NAMALWA (cell line): Measurements from ENCODE around the gene FBXL13.
"Not testable (repeated sequence)": the region's sequence is repeated elsewhere in the genome, so short reads cannot be mapped to it uniquely, and the experiment has no call there.

Experiments
- DNase-seq: peaks from one replicate; pipeline ENCODE4 v3.0.0-alpha.2; 2015; ENCODE audit warnings: low spot score

Gene FBXL13

DNA sequence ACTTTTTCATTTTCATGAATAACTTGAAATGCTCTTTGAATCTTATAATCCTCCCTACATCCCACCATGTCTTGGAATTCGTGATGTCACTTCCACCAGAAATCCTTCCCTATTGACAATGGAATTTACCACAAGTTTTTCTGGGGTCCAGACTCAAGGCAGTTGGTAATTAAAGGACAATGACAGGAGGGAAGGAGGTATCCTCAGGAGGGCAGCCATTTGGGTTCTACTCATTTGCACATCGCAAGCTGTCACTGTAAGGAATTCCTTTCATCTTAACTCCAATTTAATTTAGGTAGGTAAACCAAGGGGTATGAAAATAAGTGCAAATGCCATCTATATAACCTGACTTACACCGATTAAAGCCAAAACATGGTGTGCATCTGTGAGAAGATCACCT is 139.9 kb downstream of the FBXL13 start:
- no peak for DNase-seq

DNA sequence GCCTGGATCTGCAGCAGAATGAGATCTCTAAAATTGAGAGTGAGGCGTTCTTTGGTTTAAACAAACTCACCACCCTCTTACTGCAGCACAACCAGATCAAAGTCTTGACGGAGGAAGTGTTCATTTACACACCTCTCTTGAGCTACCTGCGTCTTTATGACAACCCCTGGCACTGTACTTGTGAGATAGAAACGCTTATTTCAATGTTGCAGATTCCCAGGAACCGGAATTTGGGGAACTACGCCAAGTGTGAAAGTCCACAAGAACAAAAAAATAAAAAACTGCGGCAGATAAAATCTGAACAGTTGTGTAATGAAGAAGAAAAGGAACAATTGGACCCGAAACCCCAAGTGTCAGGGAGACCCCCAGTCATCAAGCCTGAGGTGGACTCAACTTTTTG is 140.4 kb downstream of the FBXL13 start:
- no peak for DNase-seq

- no peak for DNase-seq
Observed at GRCh38 chr7:102933763-102934162, 140.8 kb downstream of the FBXL13 start.

DNA sequence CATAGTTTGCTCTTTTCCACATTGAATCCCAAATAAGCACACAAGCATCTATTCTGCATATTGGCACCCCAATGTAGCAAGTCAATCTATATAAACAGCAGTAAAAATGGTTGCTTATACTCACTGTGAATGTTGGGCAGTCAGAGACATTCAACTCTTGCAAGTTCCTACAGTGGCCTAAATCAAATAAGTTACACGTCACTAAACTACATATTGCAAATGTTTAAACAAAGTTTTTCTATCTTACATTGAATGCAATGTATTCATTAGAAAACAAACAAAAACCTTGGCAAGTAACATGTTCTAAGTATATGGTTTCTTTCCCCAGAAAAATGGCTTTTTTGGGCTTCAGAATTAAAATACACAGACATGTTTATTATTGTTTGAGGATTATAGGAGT is 142.8 kb downstream of the FBXL13 start:
- DNase-seq, result no peak

- DNase-seq, result no peak
Observed at GRCh38 chr7:102927312-102927933, 147.2 kb downstream of the FBXL13 start.

GRCh38 chr7:102926783-102927140 is 147.8 kb downstream of the FBXL13 start:
- DNase-seq, result no peak

DNA sequence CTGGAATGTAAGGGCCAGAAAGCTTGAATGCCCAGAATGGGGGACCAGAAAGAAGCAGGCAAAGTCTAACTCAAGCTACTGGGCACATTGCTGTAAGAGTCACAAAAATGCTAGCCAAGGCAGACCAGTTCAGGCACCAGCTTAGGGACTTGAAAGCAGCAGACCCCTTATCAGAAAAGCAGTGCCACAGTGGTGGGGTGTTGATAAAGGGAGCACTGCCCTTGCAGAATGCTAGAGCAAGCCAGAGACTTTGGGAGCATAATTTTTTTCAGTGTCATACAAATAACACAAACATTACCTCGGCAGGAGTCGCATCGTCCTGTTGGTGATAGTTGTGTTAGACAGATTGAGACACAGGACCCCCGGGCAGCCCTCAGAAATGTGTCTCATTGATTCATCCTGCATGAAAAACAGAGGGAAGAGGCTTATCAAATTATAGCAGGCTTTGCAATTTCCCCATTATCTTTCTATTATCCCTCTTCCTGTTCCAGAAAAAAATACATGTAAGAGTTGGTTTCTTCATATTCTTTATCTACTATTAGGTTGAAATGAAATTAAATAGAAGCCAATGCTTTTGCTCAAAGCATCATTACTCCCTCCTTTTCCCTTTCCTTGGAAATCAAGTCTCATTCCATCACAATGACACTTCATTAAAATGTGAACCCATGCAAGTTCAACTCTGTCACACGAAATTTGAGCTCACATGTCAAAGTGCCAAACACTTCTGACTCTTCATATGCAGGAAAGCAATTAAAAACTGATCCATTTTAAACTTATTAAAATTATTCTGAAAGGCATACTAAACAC is 148.4 kb downstream of the FBXL13 start:
- DNase-seq, result no peak

DNA sequence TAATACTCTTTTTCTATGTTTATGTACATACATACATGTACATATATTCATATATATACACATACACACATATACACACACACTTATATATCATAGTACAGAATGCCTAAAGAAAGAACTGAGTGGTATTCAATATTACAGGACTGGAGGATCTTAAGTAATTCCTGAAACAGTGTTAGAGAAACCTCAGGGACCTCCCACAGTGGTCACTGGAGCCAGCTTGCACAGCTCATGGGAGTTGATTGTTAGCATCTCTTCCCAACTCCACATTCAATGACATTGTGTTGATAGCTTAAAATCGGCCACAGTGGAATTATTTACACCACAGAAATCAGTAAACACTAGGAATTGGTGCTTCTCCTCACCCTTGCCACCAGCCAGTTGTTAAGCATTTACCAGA is 155.8 kb downstream of the FBXL13 start:
- DNase-seq, result no peak

DNA sequence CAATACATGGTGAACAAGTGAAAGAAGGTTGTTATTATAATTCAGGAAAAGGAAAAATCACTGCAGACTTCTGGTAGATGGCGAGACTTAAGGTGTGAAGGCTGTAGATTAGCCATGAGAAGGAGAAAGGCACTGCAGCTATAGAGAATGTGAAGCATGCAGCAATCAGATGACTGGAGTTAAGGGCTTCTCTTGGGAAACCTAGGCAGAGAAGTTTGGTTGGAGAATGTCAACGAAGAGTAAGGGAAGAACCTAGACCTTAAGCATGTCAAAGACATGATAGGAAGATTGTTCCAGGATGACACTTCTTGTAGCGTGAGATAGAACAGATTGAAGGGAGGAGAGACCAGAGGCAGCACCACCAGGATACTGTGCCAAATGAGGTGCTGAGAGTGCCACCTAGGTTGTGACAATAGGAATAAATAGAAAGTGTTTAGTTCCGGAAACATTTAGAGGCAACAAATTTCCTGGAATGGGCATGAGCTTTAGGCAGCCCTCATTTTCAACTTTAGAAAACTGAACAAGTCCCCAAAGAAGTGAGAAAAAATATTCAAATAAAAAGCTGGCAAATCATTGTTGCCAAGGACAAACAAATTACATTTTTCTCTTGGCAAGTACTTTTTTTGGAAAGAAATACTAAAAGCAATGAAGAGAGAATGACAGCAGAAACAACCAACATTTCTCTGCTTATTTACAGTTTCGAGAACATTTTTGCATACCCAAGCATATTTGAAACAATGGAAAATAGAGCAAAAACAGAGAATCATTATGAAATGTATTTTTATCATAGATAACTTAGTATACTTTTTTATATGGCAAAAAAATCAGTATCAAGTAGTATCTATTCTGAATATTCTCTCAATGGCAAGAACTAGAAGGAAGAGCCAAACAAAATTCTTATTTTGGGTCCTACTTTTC is 156.9 kb downstream of the FBXL13 start:
- DNase-seq, result no peak

DNA sequence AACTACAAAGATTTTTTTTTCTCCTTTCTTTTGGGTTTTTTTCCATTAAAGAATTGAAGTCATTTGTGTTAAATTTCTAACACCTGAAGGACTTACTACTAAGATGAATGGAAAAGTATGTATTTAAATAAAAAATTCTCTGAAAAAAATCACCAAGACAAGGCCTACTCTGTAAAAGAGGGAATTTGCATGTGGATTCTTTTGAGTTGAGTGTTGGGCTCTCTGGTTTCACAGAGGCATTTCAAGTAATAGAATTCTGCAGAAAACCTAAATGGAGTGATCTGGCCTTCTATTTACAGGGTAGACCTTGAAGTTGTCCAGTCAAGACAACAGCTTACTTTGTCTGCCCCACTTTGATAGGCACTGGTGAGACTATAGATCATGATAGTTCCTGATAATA is 157.7 kb downstream of the FBXL13 start:
- no peak for DNase-seq

DNA sequence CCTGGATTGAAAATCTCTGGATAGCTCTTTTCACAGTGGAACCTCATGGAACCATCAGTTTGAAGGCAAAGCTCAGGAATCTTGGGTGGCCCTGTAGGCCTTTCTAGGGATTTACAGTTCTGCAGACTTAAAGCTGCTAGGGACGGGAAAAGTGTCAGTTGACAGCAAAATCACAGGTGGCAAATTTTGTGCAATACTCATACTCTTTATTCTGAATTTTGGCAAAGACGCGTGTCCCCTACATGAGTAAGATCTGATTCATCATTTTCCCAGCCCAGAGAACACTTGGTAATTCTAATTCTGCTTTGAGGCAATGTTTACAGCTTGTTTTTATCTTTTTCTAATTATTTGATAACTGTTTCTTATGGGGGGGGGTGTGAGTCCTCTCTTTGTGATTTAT is 158.2 kb downstream of the FBXL13 start:
- DNase-seq, result no peak

GRCh38 chr7:102914585-102914984 is 160.0 kb downstream of the FBXL13 start:
- DNase-seq, result no peak

GRCh38 chr7:102913826-102914225 is 160.8 kb downstream of the FBXL13 start:
- DNase-seq, result no peak

GRCh38 chr7:102912742-102913141 is 161.9 kb downstream of the FBXL13 start, which contains the start of gene LRRC17:
Gene LRRC17 (plus strand): TSS chr7:102913000. CDS start chr7:102933914, 20,914 bp downstream.
- DNase-seq, result no peak

- no peak for DNase-seq
Observed at GRCh38 chr7:102908676-102909075, 165.9 kb downstream of the FBXL13 start.

DNA sequence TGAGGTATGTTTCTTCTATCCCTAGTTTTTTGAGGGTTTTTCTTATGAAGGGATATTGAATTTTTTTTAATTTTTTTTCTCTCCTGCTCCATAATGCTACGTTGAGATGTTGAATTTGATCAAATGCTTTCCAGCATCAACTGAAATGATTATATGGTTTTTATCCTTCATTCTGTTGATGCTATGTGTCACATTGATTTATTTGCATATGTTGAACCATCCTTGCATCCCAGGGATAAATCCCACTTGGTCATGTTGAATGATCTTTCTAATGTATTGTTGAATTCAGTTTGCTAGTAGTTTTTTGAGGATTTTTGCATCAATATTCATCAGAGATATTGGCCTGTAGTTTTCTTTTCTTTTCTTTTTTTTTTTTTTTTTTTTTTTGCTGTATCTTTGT is 171.0 kb downstream of the FBXL13 start:
- DNase-seq, result not testable (repeated sequence)

DNA sequence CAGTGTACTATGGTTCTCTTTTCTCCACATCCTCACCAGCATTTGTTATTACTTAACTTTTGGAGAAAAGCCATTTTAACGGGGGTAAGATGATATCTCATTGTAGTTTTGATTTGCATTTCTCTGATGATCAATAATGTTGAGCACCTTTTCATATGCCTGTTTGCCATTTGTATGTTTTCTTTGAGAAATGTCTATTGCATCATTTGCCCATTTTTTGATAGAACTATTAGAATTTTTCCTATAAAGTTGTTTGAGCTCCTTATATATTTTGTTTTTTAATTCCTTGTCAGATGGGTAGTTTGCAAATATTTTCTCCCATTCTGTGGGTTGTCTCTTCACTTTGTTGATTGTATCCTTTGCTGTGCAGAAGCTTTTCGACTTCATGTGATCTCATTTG is 172.5 kb downstream of the FBXL13 start:
- DNase-seq, result not testable (repeated sequence)

DNA sequence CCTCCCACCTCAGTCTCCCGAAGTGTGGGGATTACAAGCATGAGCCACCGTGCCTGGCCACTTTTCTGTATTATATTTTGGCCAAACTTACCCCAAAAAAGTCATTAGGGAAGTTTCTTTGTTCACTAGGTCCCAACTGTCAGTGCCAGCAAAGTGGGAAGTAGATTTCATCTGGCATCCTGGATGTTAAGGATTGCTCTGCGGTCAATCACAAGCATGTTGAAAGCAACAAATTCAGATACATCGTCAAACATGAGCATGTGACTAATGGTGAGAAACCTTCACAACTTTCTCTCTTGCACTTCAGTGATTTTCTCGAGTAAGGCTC is 176.1 kb downstream of the FBXL13 start:
- no peak for DNase-seq

DNA sequence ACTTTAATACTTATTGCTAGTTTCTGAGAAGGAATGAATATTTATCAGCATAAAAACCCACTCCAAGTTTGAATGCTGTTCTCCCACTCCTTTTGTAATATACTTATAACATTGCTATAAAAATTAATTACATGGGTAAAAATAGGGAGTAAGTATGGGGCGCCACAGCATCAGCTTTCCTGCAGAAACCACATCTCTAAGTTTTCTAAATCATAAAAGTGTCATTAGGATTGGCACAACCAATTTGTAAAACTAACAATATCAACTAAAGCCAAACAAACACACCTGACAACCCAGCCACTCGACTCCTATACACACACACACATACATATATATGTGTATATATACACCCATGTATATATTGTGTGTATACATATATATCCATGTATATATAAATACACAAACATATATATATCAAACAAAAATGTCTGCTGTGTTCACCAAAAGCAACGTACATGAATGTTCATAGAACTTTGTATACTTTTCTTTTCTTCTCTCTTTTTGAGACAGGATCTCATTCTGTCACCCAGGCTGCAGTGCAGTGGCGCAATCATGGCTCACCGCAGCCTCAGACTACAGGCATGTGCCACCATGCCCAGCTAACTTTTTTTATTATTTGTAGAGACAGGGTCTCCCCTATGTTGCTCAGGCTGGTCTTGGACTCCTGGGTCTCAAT is 176.6 kb downstream of the FBXL13 start:
- no peak for DNase-seq

DNA sequence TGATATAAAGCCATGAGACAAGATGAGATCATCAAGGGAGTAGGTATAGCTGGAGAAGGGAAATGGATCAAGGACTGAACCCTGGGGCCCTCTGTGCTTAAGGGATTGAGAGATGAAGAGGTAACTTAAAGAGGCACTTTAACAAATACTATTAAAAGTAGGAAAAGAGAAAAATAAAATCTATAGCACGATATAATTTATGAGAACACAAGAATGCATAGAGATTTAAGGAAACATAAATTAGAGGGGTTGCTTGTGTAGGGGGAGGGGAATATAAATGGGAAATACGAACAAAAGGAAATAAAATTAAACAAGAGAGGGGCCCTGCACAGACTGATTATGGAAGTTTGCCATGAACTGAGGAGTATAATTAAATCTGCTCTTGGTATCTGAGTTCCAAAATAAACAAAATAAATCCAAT is 177.4 kb downstream of the FBXL13 start:
- no peak for DNase-seq

DNA sequence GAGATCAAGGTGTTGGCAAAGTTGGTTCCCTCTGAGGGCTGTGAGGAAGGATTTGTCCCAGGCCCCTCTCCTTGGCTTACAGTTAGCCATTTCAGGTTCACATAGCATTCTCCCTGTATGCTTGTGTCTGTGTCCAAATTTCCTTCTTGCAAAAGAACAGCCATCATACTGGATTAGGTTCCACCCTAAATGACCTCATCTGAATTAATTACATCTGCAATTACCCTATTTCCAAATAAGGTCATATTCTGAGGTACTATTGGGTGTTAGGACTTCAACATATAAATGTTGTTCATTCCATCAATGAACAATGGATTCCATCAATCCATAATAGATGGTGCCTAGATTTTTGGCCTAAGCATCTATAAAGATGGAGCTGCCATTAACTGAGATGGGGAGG is 178.0 kb downstream of the FBXL13 start:
- DNase-seq, result no peak

DNA sequence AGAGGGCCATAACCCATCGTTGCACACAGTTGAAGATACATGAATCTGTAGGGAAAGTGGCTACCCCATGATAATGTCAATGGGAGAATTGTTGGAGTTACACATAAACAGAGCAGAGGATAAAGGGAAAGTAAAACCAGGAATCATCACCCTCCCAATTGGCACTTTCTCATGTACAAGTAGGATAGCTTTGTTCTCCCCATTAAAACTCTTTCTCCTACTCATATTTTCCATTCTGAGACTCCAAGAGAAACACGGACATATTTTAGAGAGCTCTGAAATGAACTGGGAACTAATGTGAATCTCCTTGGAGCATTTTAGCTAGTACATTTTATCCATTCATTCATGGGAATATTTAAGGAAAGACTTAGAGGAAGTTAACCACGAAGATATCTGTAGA is 179.0 kb downstream of the FBXL13 start:
- no peak for DNase-seq
